CD4-positive, alpha-beta T cell (primary cell): ENCODE results near the gene PRKCA. TPM values are rescaled to one million over a fixed set of nuclear protein-coding genes. Genes with fewer than 3 reads are reported as not detected.

Experiments used
- ATAC-seq: fragments of 200-7000 bp; cut with Tn5 transposase; one replicate; pipeline ENCODE4 v1.10.0; 2022; ENCODE audit warnings: mild to moderate bottlenecking; ENCODE audit not compliant: poor library complexity
- CTCF ChIA-PET: fragments of 350-600 bp; sonication (Branson Sonifier 250); formaldehyde crosslinking; loops from one replicate; lab custom pipeline; 2021; ENCODE audit warnings: antibody characterized with exemption, inconsistent platforms; lab: Charles Lee
- POLR2A ChIA-PET: fragments of 350-600 bp; sonication (Branson Sonifier 250); formaldehyde crosslinking; loops from one replicate; lab custom pipeline; 2021; ENCODE audit warnings: antibody characterized with exemption, inconsistent platforms; lab: Charles Lee
- DNase-seq, 14 experiments: peaks; one replicate each; pipeline ENCODE4 v3.0.0-alpha.2; 2013 to 2020; ENCODE audit warnings: mixed read lengths in 2 of 14
- H3K27ac ChIP-seq, 2 donors: one replicate each; pipeline versions ENCODE4 v1.5.1 to v1.7.0; 2013; ENCODE audit warnings: low read length in 2 of 2, low read depth in 1 of 2, mild to moderate bottlenecking in 1 of 2
- H3K27me3 ChIP-seq, 2 experiments: 1 replicate in 1 of 2; 2 replicates in 1 of 2; pipeline versions ENCODE4 v1.6.1 to v1.7.0; 2013; ENCODE audit warnings: low read length in 2 of 2, control low read depth in 1 of 2, mild to moderate bottlenecking in 1 of 2, moderate library complexity in 1 of 2; ENCODE audit not compliant: insufficient read depth in 2 of 2, control insufficient read depth in 1 of 2
- H3K36me3 ChIP-seq: one replicate; pipeline ENCODE4 v1.6.1; 2013; ENCODE audit warnings: low read length, control low read depth; ENCODE audit not compliant: insufficient read depth
- H3K4me1 ChIP-seq: one replicate; pipeline ENCODE4 v1.6.1; 2013; ENCODE audit warnings: low read length, control low read depth; ENCODE audit not compliant: insufficient read depth
- H3K4me3 ChIP-seq: one replicate; pipeline ENCODE4 v1.5.1; 2013; ENCODE audit warnings: mild to moderate bottlenecking, low read length, moderate library complexity
- H3K9me3 ChIP-seq, 2 experiments: 1 replicate in 1 of 2; 2 replicates in 1 of 2; pipeline versions ENCODE4 v1.6.1 to v1.7.0; 2013; ENCODE audit warnings: low read length in 2 of 2, mild to moderate bottlenecking in 2 of 2, control low read depth in 1 of 2, moderate library complexity in 1 of 2; ENCODE audit not compliant: control insufficient read depth in 1 of 2, insufficient read depth in 1 of 2
- H3K27ac Mint-ChIP-seq: one replicate; pipeline ENCODE4 v1.8.0; 2020; ENCODE audit warnings: mixed read lengths
- H3K27me3 Mint-ChIP-seq: one replicate; pipeline ENCODE4 v1.8.0; 2021; ENCODE audit warnings: mixed read lengths
- H3K36me3 Mint-ChIP-seq: one replicate; pipeline ENCODE4 v1.8.0; 2021; ENCODE audit warnings: low read depth, mixed read lengths
- H3K4me1 Mint-ChIP-seq: one replicate; pipeline ENCODE4 v1.8.0; 2021; ENCODE audit warnings: low read depth, mixed read lengths
- H3K4me3 Mint-ChIP-seq: one replicate; pipeline ENCODE4 v1.8.0; 2020; ENCODE audit warnings: mild to moderate bottlenecking, mixed read lengths
- H3K9me3 Mint-ChIP-seq: one replicate; pipeline ENCODE4 v1.8.0; 2020; ENCODE audit warnings: mixed read lengths
- intact Hi-C, 2 experiments: fragments of 100-400 bp; cut with DNase I in 1 of 2; cut with micrococcal nuclease in 1 of 2; formaldehyde crosslinking; loops; one replicate each; pipeline versions ENCODE4 v1.15.1 to v1.9.0; 2023 to 2025; cut with DNase I, micrococcal nuclease
- total RNA-seq, 174 experiments: library from RNA in 2 of 174; stranded (reverse) in 2 of 174; gene quantifications; one replicate each; pipeline ENCODE4 v1.2.3 and lab custom pipeline; 2021 to 2026
- TF ChIP-seq, protein P1 (sequence below): fragments of 200-600 bp; IDR thresholded peaks from one replicate; pipeline ENCODE4 v1.8.0; 2022; ENCODE audit warnings: antibody characterized with exemption, mild to moderate bottlenecking

PRKCA gene
- total RNA-seq, 2 experiments from 2014 or later, result 84.8 to 88.6 TPM

DNA sequence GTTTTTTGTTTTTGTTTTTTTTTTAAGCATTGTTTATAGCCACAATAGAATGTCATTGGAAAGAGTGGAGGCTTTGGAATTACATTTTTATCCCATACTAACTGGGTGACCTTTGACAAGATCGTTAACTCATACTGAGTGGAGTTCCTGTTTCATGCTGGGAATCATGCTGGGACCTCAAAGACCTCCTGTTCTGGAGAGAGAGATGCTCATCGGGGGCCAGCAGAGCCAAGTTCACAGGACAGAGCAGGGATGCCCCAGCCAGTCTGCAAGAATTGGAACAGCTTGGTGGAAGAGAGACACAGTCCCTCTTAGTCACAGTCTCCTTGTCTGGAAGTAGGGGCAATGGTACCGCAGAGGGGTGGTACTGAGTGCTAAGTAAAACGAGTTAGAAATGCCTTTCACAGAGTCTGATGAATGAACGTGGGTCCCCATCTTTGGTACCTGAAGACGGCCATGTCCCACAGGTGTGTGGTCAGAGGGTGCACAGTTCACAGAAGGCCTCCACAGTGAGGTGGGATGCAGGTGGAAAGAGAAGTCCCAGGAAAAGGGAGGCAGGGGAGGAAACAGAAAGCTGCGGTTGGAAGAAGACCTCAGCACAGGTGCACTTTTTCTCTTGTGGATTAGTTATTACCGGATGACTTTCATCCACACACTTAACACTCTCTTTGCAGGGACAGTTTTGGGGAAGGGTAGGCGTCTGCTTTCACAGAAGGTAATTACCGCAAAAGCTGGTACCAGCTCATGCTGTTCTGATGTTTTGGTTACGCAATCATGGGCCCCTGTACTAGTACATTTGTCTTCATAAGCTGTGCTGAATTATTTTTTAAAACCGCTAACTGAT lies 147.8 kb downstream of the PRKCA start:
- H3K27me3 ChIP-seq, result no peaks in the 10 kb centered on the region
- TF ChIP-seq, protein P1, sequence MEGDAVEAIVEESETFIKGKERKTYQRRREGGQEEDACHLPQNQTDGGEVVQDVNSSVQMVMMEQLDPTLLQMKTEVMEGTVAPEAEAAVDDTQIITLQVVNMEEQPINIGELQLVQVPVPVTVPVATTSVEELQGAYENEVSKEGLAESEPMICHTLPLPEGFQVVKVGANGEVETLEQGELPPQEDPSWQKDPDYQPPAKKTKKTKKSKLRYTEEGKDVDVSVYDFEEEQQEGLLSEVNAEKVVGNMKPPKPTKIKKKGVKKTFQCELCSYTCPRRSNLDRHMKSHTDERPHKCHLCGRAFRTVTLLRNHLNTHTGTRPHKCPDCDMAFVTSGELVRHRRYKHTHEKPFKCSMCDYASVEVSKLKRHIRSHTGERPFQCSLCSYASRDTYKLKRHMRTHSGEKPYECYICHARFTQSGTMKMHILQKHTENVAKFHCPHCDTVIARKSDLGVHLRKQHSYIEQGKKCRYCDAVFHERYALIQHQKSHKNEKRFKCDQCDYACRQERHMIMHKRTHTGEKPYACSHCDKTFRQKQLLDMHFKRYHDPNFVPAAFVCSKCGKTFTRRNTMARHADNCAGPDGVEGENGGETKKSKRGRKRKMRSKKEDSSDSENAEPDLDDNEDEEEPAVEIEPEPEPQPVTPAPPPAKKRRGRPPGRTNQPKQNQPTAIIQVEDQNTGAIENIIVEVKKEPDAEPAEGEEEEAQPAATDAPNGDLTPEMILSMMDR, result no peak
- H3K4me3 ChIP-seq, result no peak overlapping the region
- Mint-ChIP-seq H3K27me3 (no peaks in the 10 kb centered on the region), H3K9me3 (no peaks in the 10 kb centered on the region), H3K4me3 (peak overlapping the region; percentile 16), H3K27ac (peak overlapping the region; percentile 79), H3K4me1 (peaks cover 88% of the 10 kb centered on the region), H3K36me3 (peaks cover 27% of the 10 kb centered on the region)
- H3K36me3 ChIP-seq, result no peaks in the 10 kb centered on the region
- ATAC-seq, result peak; percentile 65
- ChIA-PET CTCF (no interaction called here), POLR2A (interaction anchor here (1.0 to 1.1 kb wide), 2 partner anchors 10 to 18 kb away, joined by 3 read pairs; no protein-coding TSS in a partner anchor)
- no peak for DNase-seq
- intact Hi-C loops, result no loop called here
- H3K9me3 ChIP-seq, result no peaks in the 10 kb centered on the region
- H3K27ac ChIP-seq, result no peak overlapping the region
- peaks cover 2% of the 10 kb centered on the region for H3K4me1 ChIP-seq

DNA sequence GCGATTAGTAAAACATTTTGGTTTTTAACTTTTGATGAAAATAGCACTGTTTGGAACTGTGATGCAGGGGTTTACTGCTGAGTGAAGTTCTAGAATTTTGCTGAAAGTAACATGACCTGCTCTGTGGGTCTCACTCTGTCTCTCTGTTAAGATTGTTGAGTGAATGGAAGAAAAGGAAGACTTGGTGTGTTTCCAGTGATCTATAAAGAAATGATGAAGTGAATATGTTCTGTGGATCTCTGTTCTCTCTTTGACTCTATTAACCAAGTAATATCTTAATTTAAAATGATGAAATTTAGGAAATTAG lies 148.4 kb downstream of the PRKCA start:
- Histone ChIP-seq H3K4me3 (no peak overlapping the region), H3K4me1 (peaks cover 2% of the 10 kb centered on the region), H3K9me3 (no peaks in the 10 kb centered on the region), H3K36me3 (peaks cover 2% of the 10 kb centered on the region), H3K27me3 (no peaks in the 10 kb centered on the region), H3K27ac (no peak overlapping the region)
- intact Hi-C loops, result no loop called here
- ChIA-PET CTCF (no interaction called here), POLR2A (interaction anchor here (1.0 to 1.1 kb wide), 2 partner anchors 11 to 18 kb away, joined by 3 read pairs; no protein-coding TSS in a partner anchor)
- Mint-ChIP-seq H3K27me3 (no peaks in the 10 kb centered on the region), H3K27ac (peak overlapping the region; percentile 79), H3K4me3 (peak overlapping the region; percentile 11), H3K36me3 (peaks cover 33% of the 10 kb centered on the region), H3K9me3 (no peaks in the 10 kb centered on the region), H3K4me1 (peaks cover 88% of the 10 kb centered on the region)
- TF ChIP-seq, protein P1, result no peak
- ATAC-seq (no peak), DNase-seq (no peak)

DNA sequence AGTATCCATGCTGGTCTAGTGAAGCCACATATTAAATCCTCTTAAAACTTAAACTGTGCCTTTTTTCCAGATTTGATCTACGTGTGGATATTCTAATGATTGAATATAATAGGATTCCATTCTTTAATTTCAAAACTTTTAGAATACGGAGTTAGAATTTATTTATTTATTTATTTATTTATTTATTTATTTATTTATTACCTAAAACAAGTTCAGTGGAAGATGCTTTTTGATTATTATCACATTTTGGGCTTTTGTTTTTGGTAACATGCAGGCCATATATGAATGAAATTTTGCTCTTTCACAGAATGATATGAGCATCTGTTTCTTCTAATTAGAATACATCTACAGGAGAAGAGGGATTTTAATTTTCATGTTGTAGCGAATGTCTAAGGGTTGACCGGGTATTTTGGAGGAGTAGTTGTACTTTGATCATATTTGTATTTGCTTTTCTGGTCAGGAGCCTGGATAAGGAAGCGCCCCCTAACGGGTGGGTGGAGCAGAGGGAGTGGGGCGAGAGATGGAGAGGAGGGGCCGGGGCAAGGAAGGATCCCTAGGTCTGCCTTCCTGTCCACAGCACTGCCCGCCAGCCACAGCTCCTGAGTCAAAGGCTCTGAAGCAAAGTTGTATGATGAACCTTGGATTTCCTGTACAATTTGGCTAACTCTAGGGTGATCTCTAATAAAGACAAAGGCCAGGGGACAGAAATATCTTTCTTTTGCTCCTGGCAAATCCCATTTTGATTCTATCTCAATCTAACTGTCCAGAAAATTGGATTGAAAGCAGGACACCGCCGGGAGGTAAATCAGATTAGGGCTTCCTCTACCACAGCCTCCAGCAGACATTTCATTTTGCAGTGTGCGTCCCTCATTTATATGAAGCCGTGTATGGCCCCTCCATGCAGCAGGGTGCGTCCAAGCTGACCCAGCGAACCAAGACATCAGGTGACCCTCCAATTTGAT lies 149.1 kb downstream of the PRKCA start:
- Mint-ChIP-seq H3K36me3 (peaks cover 39% of the 10 kb centered on the region), H3K9me3 (no peaks in the 10 kb centered on the region), H3K4me3 (no peak overlapping the region), H3K4me1 (peaks cover 87% of the 10 kb centered on the region), H3K27me3 (no peaks in the 10 kb centered on the region), H3K27ac (peak overlapping the region; percentile 79)
- no peaks in the 10 kb centered on the region for H3K9me3 ChIP-seq
- H3K4me1 ChIP-seq, result peaks cover 2% of the 10 kb centered on the region
- peak in 1 of 14 experiments; percentile 23 for DNase-seq
- H3K36me3 ChIP-seq, result peaks cover 3% of the 10 kb centered on the region
- no peaks in the 10 kb centered on the region for H3K27me3 ChIP-seq
- no peak overlapping the region for H3K4me3 ChIP-seq
- CTCF ChIA-PET, result no interaction called here
- no peak for ATAC-seq
- H3K27ac ChIP-seq, result no peak overlapping the region
- POLR2A ChIA-PET, result interaction anchor here (1.0 to 1.1 kb wide), 2 partner anchors 11 to 17 kb away, joined by 3 read pairs; no protein-coding TSS in a partner anchor
- intact Hi-C loops, result no loop called here
- TF ChIP-seq, protein P1, result no peak
